Occipital lobe (tissue), 2 donors: ENCODE results near the gene C1orf159. TPM values are rescaled to one million over a fixed set of nuclear protein-coding genes. Genes with fewer than 3 reads are reported as not detected.
"Not testable (repeated sequence)": the region's sequence is repeated elsewhere in the genome, so short reads cannot be mapped to it uniquely, and the experiment has no call there.

Source experiments
- DNase-seq: peaks from one replicate; lab custom pipeline; 2025; lab: John Stamatoyannopoulos, UW
- total RNA-seq: library from RNA; depleted of rRNA; stranded (reverse); fragments of >200 nt; gene quantifications from one replicate; pipeline ENCODE4 v1.2.3, GENCODE V29; 2014

The C1orf159 gene
- total RNA-seq = 5.5 TPM

- DNase-seq = peak; percentile 99
Observed at GRCh38 chr1:1115786-1116700, at the start of gene C1orf159. TSS of gene C1orf159 (minus strand) at chr1:1116089. CDS start at chr1:1091543, 24,546 bp downstream.

DNA sequence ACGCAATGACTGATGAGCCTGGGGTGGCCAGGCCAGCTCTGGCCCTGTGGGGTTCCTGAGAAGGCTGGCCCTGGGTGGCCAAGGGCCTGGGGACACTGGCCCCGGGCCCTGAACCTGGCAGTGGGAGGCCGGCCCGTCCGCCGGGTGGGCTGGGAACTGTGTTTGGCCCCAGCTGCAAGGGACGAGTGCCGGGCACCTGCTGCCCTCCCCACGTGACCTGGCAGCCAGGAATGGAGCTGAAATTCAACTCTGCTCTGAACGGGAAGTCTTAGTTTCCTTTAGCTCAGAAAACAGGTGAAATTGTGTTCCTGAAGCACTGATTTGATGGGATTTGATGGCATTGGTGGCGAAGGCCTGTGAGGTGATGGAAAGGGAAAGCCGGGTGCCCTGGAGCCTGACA is 49.6 kb upstream of the C1orf159 start:
- no peak for DNase-seq

GRCh38 chr1:1164701-1165451 is 49.0 kb upstream of the C1orf159 start:
- no peak for DNase-seq

GRCh38 chr1:1164361-1164700 is 48.4 kb upstream of the C1orf159 start:
- DNase-seq = no peak

GRCh38 chr1:1163538-1164070 is 47.7 kb upstream of the C1orf159 start:
- no peak for DNase-seq

DNA sequence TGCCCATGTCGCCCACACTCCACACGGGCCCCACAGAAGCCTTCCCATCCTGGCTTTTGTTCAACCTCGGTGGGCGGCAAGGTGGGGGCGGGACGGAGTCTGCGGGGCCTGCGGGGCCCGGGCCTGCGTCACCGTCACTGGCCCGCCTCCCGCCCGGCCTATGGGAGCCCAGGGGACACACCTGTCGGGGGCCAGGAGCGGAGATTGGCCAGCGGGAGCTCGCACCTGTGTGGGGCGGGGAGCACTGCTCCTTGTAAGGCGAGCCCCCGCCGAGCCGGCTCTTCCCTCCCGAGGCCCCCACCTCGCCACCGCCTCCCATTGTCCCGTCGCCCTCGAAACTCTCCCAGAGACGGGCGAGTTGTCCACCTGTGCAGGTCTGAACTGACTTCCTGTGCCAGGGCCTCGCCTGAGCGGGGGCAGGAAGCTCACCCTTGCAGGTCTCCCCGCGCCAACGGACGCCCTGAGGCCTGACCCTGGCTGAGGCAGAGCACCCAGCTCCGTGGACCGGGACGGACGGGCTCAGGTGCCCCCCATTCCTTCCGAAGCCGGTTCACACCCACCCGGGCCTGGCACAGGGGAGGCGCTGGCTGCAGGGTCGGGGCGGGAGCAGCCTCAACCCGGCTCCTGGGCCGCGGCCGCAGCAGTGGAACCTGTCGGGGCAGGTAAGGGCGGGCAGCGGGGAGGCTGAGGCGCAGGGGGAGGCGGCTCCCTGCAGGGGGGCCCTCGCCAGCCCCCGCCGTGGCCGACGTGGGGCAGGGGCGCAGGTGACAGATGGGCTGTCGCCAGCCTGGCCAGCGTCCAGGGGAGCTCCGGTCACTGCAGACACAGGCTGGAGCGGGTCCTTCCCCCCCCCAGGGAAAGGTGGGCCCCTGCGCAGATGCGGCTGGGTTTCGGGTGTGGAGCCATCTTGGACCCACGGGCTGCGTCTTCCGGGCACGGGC is 47.0 kb upstream of the C1orf159 start:
- DNase-seq = no peak

- DNase-seq = no peak
Observed at GRCh38 chr1:1161683-1162079, 45.8 kb upstream of the C1orf159 start.

- no peak for DNase-seq
Observed at GRCh38 chr1:1161078-1161682, 45.3 kb upstream of the C1orf159 start.

DNA sequence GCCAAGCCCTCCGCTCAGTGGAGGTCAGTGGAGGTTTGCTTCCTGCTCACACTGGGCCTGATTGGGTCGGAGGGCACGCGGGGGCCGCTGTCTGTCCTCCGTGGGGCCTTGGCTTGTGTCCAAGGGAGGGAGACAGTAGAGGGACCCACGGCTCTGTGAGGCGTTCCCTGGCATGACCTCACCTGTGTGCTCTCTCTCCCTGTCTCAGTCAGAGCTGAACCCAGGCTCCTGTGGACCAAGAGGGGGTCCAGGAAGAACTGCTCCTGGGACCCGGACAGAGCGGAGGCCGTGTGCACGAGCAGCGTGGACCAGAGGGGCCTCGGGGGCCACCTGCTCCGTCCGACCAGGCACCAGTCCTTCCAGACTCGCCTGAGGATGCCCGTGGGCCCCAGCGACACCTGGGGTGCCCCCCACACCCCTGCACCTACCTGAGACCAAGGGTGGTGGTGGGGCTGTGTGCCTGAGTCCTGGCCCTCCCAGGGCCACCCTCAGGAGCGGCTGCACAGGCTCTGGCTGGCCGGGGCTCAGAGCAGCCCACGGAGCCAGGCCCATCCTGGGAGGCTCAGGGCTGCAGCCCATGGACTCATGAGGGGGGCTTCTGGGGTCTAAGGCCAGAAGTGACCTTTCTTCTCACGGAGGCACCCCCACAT is 44.5 kb upstream of the C1orf159 start:
- DNase-seq = no peak

DNA sequence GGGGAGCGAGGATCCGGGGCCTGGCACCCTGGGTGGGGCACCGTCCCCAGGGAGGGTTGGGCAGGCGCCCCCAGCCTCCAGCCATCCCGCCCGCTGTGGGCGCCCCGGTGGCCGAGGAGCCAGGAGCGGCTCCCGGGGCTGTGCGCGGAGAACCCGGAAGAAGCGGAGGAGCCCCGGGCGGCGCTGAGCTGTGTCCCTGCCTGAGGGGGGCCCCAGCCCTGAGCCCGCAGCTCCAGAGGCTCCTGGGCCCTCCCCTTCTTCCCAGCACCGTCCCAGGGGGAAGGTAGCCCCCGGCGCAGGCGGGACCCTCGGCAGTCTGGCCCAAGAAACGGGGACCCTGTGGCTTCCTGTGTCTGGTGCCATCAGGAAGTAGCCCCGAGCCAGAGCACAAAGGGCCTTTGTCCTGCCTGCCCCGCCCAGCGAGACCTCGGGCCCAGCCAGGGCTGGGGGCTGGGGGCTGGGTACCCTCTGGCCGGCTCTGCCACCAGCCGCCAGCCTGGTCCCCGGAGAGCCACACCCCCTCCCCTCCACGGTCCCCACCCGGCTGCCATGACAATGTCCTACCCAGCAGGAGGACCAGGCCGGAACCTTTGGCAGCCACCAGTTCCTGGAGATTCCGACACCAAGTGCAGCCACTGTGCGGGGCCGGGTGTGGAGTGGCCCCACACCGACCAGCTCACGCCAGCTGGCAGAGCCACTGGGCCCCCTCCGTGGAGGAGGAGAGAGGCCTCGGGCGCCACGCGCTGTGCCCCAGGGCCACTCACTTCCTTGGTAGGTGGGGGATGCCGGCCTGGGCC is 42.2 kb upstream of the C1orf159 start:
- peak; percentile 52 for DNase-seq

- peak; percentile 68 for DNase-seq
Observed at GRCh38 chr1:1157426-1157913, 41.6 kb upstream of the C1orf159 start.

GRCh38 chr1:1157033-1157365 is 41.1 kb upstream of the C1orf159 start:
- no peak for DNase-seq

DNA sequence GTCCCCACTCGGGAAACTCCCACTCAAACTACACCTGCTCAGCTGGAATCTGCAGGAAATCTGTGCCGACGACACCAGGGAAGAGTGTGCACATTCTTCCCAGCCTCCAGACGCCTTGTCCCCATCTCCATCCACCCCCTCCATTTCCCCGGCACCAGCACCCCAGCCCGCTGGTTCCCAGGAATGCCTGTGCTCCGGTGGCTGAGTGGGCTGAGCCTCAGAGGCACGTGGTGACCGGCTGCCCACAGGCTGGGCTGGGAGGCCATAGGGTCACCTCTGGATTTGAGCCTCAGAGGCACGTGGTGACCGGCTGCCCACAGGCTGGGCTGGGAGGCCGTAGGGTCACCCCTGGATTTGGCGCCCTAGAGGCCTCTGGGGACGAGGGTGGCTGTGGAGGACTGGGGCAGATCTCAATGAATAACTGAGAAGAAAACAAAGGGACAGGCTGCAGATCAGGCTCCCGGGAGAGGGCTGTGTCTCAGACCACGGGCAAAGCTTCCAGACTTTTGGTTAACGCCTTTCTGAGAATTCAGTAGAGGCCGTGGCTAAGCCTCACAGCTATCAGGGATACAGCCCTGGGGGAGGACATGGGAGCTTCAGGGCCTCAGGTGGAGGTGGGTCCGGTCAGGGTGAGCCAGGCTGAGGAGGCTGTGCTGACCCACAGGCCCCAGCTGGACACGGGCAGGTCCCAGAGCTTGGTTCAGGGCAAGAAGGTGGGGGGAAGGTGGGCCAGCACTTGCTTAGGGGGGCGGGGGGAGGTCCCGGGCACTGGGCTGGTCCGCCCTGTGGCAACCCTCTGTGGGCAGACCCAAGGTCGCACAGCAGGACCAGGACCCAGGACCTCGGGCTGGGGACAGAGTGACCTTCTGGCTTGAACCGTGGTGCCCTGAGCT is 40.5 kb upstream of the C1orf159 start:
- no peak for DNase-seq

- DNase-seq = no peak
Observed at GRCh38 chr1:1155258-1155657, 39.4 kb upstream of the C1orf159 start.

- no peak for DNase-seq
Observed at GRCh38 chr1:1153874-1154273, 38.0 kb upstream of the C1orf159 start.

DNA sequence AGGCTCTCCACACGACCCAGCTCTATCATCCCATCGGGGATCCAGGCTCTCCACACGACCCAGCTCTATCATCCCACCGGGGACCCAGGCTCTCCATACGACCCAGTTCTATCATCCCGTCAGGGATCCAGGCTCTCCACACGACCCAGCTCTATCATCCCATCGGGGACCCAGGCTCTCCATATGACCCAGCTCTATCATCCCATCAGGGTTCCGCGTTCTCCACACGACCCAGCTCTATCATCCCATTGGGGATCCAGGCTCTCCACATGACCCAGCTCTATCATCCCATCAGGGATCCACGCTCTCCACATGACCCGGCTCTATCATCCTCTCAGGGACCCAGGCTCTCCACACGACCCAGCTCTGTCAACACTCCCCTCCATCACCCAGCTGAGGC is 37.3 kb upstream of the C1orf159 start:
- not testable (repeated sequence) for DNase-seq

GRCh38 chr1:1152431-1152830 is 36.5 kb upstream of the C1orf159 start:
- DNase-seq = not testable (repeated sequence)

DNA sequence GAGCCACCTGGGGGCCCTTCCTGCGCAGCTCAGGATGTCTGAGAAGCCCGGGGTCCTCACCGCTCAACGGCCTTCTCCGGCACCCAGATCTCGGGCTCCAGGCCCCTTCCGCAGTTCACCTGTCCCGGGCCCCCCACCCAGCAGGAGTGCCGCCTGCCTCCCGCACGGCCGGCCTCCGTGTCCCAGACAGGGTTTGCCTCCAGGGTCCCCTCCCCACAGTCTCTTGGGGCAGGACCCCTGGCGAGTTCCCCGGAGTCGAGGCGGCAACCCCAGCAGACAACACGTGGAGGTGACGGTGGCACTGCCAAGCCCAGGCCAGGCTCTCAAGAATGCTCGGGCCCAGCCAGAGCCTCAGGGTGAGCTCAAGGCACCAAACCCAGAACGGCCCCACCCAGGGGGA is 35.4 kb upstream of the C1orf159 start:
- DNase-seq = no peak
